ENCODE data around the gene TRPM2.

DNA sequence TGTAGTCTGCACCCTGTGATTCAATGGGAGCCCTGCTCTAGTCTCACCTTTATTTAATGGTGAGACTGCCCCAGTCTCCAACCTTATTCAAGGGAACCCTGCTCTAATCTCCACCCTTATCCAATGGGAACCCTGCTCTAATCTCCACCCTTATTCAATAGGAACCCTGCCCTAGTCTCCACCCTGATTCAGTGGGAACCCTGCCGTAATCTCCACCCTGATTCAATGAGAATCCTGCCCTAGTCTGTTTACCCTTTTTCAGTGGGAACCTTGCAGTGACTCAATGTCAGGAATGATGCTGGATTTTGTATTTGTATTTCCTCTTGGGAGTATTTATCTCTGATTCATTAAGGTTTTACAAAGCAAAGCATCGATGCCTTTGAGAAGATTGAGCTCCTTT, 39.5 kb downstream of the TRPM2 start:
- TF ChIP-seq, protein P1, sequence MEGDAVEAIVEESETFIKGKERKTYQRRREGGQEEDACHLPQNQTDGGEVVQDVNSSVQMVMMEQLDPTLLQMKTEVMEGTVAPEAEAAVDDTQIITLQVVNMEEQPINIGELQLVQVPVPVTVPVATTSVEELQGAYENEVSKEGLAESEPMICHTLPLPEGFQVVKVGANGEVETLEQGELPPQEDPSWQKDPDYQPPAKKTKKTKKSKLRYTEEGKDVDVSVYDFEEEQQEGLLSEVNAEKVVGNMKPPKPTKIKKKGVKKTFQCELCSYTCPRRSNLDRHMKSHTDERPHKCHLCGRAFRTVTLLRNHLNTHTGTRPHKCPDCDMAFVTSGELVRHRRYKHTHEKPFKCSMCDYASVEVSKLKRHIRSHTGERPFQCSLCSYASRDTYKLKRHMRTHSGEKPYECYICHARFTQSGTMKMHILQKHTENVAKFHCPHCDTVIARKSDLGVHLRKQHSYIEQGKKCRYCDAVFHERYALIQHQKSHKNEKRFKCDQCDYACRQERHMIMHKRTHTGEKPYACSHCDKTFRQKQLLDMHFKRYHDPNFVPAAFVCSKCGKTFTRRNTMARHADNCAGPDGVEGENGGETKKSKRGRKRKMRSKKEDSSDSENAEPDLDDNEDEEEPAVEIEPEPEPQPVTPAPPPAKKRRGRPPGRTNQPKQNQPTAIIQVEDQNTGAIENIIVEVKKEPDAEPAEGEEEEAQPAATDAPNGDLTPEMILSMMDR (conservative IDR thresholded peaks at IDR 0.05 in 1 of 2, IDR thresholded peaks at IDR 0.05 in 1 of 2; ENCODE audit: low read depth in 1 of 2, low read length in 2 of 2) = no peak
- no peak for TF ChIP-seq EZH2 (IDR thresholded peaks at IDR 0.05; ENCODE audit: low read length, missing control alignments)
